Adrenal gland (tissue), 12 donors: ENCODE data around the gene GPR179. TPM values are rescaled to one million over a fixed set of nuclear protein-coding genes. Genes with fewer than 3 reads are reported as not detected.

ENCODE experiments used
- DNase-seq, 7 donors: peaks; one replicate each; pipeline ENCODE4 v3.0.0-alpha.2; 2019 to 2020
- H3K27ac ChIP-seq, 5 donors: fragments of 200-600 bp; sonication (generic) in 4 of 5; 1 replicate in 3 of 5; 2 replicates in 2 of 5; pipeline versions ENCODE4 v1.5.1 to v1.8.0; 2016 to 2020; ENCODE audit warnings: mild to moderate bottlenecking in 1 of 5
- H3K27me3 ChIP-seq: fragments of 200-600 bp; 2 replicates; pipeline ENCODE4 v1.8.0; 2021
- H3K36me3 ChIP-seq, 2 donors: fragments of 200-600 bp; replicated peaks in 1 of 2; 1 replicate in 1 of 2; 2 replicates in 1 of 2; pipeline versions ENCODE4 v1.5.1 to v1.8.0; 2018 to 2022
- H3K4me1 ChIP-seq, 2 donors: fragments of 200-600 bp; replicated peaks in 1 of 2; 1 replicate in 1 of 2; 2 replicates in 1 of 2; pipeline versions ENCODE4 v1.5.1 to v1.8.0; 2018 to 2021
- H3K4me3 ChIP-seq, 4 donors: fragments of 200-600 bp; sonication (generic) in 3 of 4; one replicate each; pipeline ENCODE4 v1.5.1; 2016 to 2018
- H3K9me3 ChIP-seq, 3 donors: fragments of 200-600 bp; sonication (generic) in 1 of 3; replicated peaks in 1 of 3; 1 replicate in 2 of 3; 2 replicates in 1 of 3; pipeline versions ENCODE4 v1.5.1 to v1.8.0; 2016 to 2021
- POLR2A ChIP-seq, 2 donors: fragments of 450-650 bp; IDR thresholded peaks; one replicate each; pipeline ENCODE4 v1.6.1; 2017; ENCODE audit warnings: antibody characterized with exemption in 2 of 2, mild to moderate bottlenecking in 2 of 2, moderate library complexity in 1 of 2
- WGBS, 4 donors: extraction: QIAGEN DNeasy Blood & Tissue Kit in 2 of 4; methylation state at CpG; one replicate each; pipeline versions ENCODE4 v1.1.5 to v1.1.7; 2013 to 2017; 5-methylcytosine and 5-hydroxymethylcytosine counted together
- intact Hi-C, 2 donors: fragments of 100-400 bp; cut with DNase I; formaldehyde crosslinking; loops; one replicate each; pipeline versions ENCODE4 v1.14.1 to v1.15.0; 2022 to 2023
- polyA plus RNA-seq, 3 donors: library from polyadenylated mRNA; stranded (reverse); fragments of 200-250 nt in 2 of 3; fragments of 350-450 nt in 1 of 3; fragmentation: Illumina TruSeq in 1 of 3; extraction: RNeasy Lipid Tissue Mini Kit (QIAGEN cat#74804) in 1 of 3; gene quantifications; one replicate each; pipeline ENCODE4 v1.2.3, GENCODE V29; 2013 to 2014
- total RNA-seq, 9 donors: library from RNA; depleted of rRNA in 4 of 9; stranded (reverse); fragments of >200 nt in 4 of 9; fragments of 120-200 nt in 1 of 9; fragmentation: NEBNext Ultra II Directional in 1 of 9; extraction: Animal tissue kit (Norgen Biotek cat#: 25700) in 1 of 9; gene quantifications; one replicate each; pipeline versions ENCODE4 v1.1.0 to v1.2.4, GENCODE V29; 2013 to 2023
- TF ChIP-seq, protein P1 (sequence below), 6 experiments: fragments of 450-650 bp in 4 of 6; fragments of 200-600 bp in 2 of 6; sonication (generic) in 1 of 6; IDR thresholded peaks; 1 replicate in 5 of 6; 2 replicates in 1 of 6; pipeline versions ENCODE4 v1.5.1 to v1.8.0; 2016 to 2021; ENCODE audit warnings: antibody characterized with exemption in 6 of 6, mild to moderate bottlenecking in 2 of 6, moderate library complexity in 1 of 6
- donor health status: healthy with polysubstance abuse.
- donor health status: Bipolar disorder and iron deficiency.
- donor health status: DM: yes; HTN: yes; CAD: no.
- donor health status: DM: no; HTN: no; CAD: no.
- donor health status: DM: no; HTN: no; CAD: no.
- donor health status: DM: yes; HTN: yes; CAD: no.

Gene GPR179
- total and polyA plus RNA-seq, 12 donors = under 0.01 to 0.32 (median 0.09) TPM; not detected in 4

DNA sequence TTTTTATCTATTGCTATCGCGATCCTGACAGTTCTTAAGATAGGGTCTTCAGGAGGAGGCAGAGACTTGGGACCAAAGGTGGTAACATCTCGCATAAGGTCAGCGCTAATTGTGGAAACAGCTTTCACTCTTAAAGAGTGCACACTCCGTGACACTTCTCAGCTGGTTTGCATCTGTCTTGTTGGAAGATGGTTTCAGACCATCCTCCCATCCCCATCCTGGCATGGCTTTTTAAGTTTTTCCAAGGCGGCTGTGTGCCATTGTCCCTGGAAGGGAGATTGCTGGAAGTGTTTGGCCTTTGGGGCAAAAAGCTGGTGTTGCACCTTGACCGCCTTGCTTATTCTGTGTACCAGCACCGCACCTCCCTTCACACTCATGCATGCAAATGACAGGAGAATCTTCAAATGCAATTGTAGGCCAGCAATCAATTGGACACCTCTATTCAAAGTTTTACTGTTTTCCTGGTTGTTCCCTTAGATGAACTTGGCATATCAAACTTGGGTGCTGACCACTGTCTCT is 9.4 kb upstream of the GPR179 start:
- intact Hi-C loops = loop anchor here in 1 of 2 donors (5.0 kb wide), 1 partner anchor 64 kb away; no protein-coding TSS in a partner anchor
- Histone ChIP-seq H3K27me3 (no peaks in the 10 kb centered on the region), H3K27ac (peak overlapping the region in 2 of 5 donors; percentile 91 to 92), H3K4me3 (peak overlapping the region in 3 of 4 donors; percentile 55 to 92 (median 59)), H3K36me3 (no peaks in the 10 kb centered on the region), H3K4me1 (peaks cover 7 to 56% of the 10 kb centered on the region in 2 donors), H3K9me3 (no peaks in the 10 kb centered on the region)
- TF ChIP-seq POLR2A (IDR thresholded peaks at IDR 0.05) = no peak
- WGBS, 4 donors = 8 to 13% (median 11%) methylated on average over 8 of the region's 8 CpGs
- DNase-seq = no peak

DNA sequence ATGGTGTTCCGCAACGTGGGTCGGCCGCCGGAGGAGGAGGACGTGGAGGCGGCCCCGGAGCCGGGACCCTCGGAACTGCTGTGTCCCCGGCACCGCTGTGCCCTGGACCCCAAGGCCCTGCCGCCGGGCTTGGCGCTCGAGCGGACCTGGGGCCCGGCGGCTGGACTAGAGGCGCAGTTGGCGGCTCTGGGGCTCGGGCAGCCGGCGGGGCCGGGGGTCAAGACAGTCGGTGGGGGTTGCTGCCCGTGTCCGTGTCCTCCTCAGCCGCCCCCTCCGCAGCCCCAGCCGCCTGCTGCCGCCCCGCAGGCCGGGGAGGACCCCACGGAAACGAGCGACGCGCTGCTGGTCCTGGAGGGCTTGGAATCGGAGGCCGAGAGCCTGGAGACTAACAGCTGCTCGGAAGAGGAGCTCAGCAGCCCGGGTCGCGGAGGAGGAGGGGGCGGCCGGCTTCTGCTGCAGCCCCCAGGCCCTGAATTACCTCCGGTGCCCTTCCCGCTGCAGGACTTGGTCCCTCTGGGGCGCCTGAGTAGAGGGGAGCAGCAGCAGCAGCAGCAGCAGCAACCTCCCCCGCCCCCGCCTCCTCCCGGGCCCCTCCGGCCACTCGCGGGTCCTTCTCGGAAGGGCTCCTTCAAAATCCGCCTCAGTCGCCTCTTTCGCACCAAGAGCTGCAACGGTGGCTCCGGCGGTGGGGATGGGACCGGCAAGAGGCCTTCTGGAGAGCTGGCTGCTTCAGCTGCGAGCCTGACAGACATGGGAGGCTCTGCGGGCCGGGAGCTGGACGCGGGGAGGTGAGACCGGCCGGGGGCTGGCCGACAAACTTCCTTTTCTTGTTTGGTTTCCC is 8.7 kb upstream of the GPR179 start:
- Histone ChIP-seq H3K27me3 (no peaks in the 10 kb centered on the region), H3K9me3 (no peaks in the 10 kb centered on the region), H3K4me3 (peak overlapping the region; percentile 21 to 92 (median 57)), H3K4me1 (peaks cover 7 to 50% of the 10 kb centered on the region in 2 donors), H3K36me3 (no peaks in the 10 kb centered on the region), H3K27ac (peak overlapping the region in 4 of 5 donors; percentile 61 to 92 (median 90))
- TF ChIP-seq, protein P1, sequence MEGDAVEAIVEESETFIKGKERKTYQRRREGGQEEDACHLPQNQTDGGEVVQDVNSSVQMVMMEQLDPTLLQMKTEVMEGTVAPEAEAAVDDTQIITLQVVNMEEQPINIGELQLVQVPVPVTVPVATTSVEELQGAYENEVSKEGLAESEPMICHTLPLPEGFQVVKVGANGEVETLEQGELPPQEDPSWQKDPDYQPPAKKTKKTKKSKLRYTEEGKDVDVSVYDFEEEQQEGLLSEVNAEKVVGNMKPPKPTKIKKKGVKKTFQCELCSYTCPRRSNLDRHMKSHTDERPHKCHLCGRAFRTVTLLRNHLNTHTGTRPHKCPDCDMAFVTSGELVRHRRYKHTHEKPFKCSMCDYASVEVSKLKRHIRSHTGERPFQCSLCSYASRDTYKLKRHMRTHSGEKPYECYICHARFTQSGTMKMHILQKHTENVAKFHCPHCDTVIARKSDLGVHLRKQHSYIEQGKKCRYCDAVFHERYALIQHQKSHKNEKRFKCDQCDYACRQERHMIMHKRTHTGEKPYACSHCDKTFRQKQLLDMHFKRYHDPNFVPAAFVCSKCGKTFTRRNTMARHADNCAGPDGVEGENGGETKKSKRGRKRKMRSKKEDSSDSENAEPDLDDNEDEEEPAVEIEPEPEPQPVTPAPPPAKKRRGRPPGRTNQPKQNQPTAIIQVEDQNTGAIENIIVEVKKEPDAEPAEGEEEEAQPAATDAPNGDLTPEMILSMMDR (IDR thresholded peaks at IDR 0.05) = no peak
- TF ChIP-seq POLR2A (IDR thresholded peaks at IDR 0.05) = no peak
- DNase-seq = peak; percentile 33 to 61 (median 44)
- intact Hi-C loops = loop anchor here in 1 of 2 donors (5.0 kb wide), 1 partner anchor 65 kb away; no protein-coding TSS in a partner anchor
- WGBS, 4 donors = 0 to 2% (median 0%) methylated on average over 9 to 71 of the region's 72 CpGs

DNA sequence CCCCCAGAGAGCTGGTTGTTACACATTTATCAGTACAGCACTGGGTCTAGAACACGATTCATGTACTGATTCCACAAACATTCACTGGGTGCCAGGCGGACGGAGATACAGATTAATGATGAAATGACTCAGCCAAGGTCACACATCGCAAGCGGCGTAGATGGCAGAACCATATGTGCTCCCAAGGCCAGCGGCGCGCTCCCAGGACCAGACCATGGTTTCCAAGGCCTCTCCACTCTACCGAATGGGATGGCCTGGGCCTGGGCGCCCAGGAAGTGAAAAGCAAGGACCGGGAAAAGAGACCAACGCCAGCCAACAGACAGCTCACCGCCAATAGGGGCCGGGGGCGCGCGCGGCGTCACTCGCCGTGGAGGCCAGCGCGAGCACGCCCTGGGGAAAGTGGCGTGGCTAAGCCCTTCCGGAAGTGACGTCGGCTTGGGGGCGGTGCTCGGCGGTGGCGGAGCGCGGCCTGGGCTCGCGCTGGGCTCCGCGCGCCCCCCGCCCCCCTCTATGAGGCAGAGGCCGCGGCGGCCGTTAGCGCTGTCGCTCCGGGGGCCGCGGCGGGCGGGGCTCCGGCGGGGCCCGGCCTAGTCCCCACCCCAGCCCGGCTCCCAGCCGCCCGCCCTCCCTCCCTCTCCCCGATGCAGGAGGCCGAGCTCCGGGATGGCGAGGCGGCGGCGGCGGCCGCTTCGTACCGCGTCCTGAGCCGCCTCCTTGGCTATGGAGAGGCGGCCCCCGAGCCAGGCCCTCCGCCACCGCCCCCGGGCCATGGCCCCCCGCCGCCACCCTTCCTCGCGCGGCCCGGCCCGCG is 7.9 kb upstream of the GPR179 start, which contains the start of gene SOCS7:
Gene SOCS7 (plus strand): TSS at position 433 of the 811 bp plus-strand sequence. CDS start 209 bp downstream, at position 642.
- Histone ChIP-seq H3K4me1 (peaks cover 7 to 42% of the 10 kb centered on the region in 2 donors), H3K27ac (peak within 1 kb of the TSS in 4 of 5 donors; percentile 61 to 92 (median 90)), H3K4me3 (peak within 1 kb of the TSS; percentile 21 to 92 (median 57)), H3K9me3 (no peaks in the 10 kb centered on the region), H3K27me3 (no peaks in the 10 kb centered on the region), H3K36me3 (no peaks in the 10 kb centered on the region)
- peak; percentile 92 to 96 (median 94) for DNase-seq
- 3 to 9% (median 4%) methylated on average over 2 to 81 of the region's 84 CpGs for WGBS, 4 donors
- intact Hi-C loops = loop anchor here in 1 of 2 donors (5.0 kb wide), 1 partner anchor 66 kb away; no protein-coding TSS in a partner anchor
- TF ChIP-seq, protein P1 (IDR thresholded peaks at IDR 0.05) = no peak
- TF ChIP-seq POLR2A (IDR thresholded peaks at IDR 0.05) = peak; percentile 36 to 67

DNA sequence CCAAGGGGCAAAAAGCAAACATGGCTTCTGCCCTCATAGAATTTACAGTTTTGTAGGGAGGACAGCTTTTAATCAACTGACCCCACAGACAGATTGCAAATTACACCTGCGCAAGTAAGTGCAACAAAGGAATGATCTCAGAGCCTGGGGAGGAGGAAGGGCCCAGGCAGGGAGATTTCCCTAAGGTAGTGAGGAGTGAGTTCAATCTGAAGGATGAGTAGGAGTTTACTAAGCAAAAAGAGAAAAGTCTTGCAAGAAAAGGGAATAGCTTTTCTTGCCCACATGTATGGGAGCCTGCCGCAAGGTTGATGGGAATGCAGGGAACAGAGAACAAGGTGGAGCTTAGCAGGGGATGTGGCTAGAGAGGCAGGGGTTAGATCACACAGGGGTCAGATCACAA is 6.3 kb upstream of the GPR179 start:
- Histone ChIP-seq H3K4me3 (no peak overlapping the region), H3K27ac (peak overlapping the region in 1 of 5 donors; percentile 17), H3K9me3 (no peaks in the 10 kb centered on the region), H3K4me1 (peaks cover 7 to 28% of the 10 kb centered on the region in 2 donors), H3K36me3 (no peaks in the 10 kb centered on the region), H3K27me3 (no peaks in the 10 kb centered on the region)
- 91 to 99% (median 94%) methylated on average over 2 of the region's 2 CpGs for WGBS, 4 donors
- intact Hi-C loops = loop anchor here in 1 of 2 donors (5.0 kb wide), 1 partner anchor 67 kb away; no protein-coding TSS in a partner anchor
- no peak for DNase-seq
- TF ChIP-seq POLR2A (IDR thresholded peaks at IDR 0.05) = no peak
- TF ChIP-seq, protein P1 (IDR thresholded peaks at IDR 0.05) = no peak
